ENCODE results near the gene LRRC8E.
A peak's percentile ranks its signal among the peaks of the same experiment; 100 is the strongest.
"Not testable (repeated sequence)": the region's sequence is repeated elsewhere in the genome, so short reads cannot be mapped to it uniquely, and the experiment has no call there.

LRRC8E gene

GRCh38 chr19:7920519-7921301 lies 32.4 kb downstream of the LRRC8E start:
- peak; percentile 100 for DNase-seq (ENCODE audit: low read depth)

- DNase-seq (ENCODE audit: low read depth), result no peak
These were observed 33.1 kb downstream of the LRRC8E start for GRCh38 chr19:7921302-7921966.

GRCh38 chr19:7921967-7922835 lies 33.9 kb downstream of the LRRC8E start:
- no peak for DNase-seq (ENCODE audit: low read depth)

- DNase-seq (ENCODE audit: low read depth), result no peak
These were observed 34.5 kb downstream of the LRRC8E start for GRCh38 chr19:7922836-7923195.

GRCh38 chr19:7923295-7924191 lies 35.2 kb downstream of the LRRC8E start:
- DNase-seq (ENCODE audit: low read depth), result no peak

GRCh38 chr19:7924241-7924640 lies 35.9 kb downstream of the LRRC8E start:
- DNase-seq (ENCODE audit: low read depth), result no peak

GRCh38 chr19:7924651-7925170 lies 36.4 kb downstream of the LRRC8E start:
- DNase-seq (ENCODE audit: low read depth), result no peak

- peak; percentile 62 for DNase-seq (ENCODE audit: low read depth)
These were observed 37.0 kb downstream of the LRRC8E start for GRCh38 chr19:7925171-7925851.

GRCh38 chr19:7926021-7926726 lies 37.9 kb downstream of the LRRC8E start, which contains the start of gene CTXN1:
Gene CTXN1 (minus strand): TSS chr19:7926135. CDS start chr19:7925538, 597 bp downstream.
- peak; percentile 59 for DNase-seq (ENCODE audit: low read depth)

- DNase-seq (ENCODE audit: low read depth), result no peak
These were observed 38.7 kb downstream of the LRRC8E start for GRCh38 chr19:7926727-7927604.

- no peak for DNase-seq (ENCODE audit: low read depth)
These were observed 39.5 kb downstream of the LRRC8E start for GRCh38 chr19:7927605-7928333.

GRCh38 chr19:7928334-7928706 lies 40.0 kb downstream of the LRRC8E start:
- no peak for DNase-seq (ENCODE audit: low read depth)

GRCh38 chr19:7928741-7929701 lies 40.7 kb downstream of the LRRC8E start:
- DNase-seq (ENCODE audit: low read depth), result peak; percentile 51

- DNase-seq (ENCODE audit: low read depth), result not testable (repeated sequence)
These were observed 41.7 kb downstream of the LRRC8E start for GRCh38 chr19:7930030-7930429.

- DNase-seq (ENCODE audit: low read depth), result no peak
These were observed 42.5 kb downstream of the LRRC8E start for GRCh38 chr19:7930765-7931164.

- DNase-seq (ENCODE audit: low read depth), result no peak
These were observed 43.1 kb downstream of the LRRC8E start for GRCh38 chr19:7931221-7932061.

All from stimulated activated CD8-positive, alpha-beta memory T cell treated with anti-CD3 and anti-CD28 coated beads, Interleukin-12 subunit alpha, Interleukin-12 subunit beta, amount 100 ng/mL, for 1 hour (primary cell).